GM18868 (cell line): ENCODE results near the gene TEX10.

ENCODE experiments used
- ATAC-seq: cut with Tn5 transposase; IDR thresholded peaks from one replicate; pipeline ENCODE4 v1.9.1; 2021; ENCODE audit warnings: mild to moderate bottlenecking, moderate library complexity; ENCODE audit not compliant: unreplicated experiment

The TEX10 gene

DNA sequence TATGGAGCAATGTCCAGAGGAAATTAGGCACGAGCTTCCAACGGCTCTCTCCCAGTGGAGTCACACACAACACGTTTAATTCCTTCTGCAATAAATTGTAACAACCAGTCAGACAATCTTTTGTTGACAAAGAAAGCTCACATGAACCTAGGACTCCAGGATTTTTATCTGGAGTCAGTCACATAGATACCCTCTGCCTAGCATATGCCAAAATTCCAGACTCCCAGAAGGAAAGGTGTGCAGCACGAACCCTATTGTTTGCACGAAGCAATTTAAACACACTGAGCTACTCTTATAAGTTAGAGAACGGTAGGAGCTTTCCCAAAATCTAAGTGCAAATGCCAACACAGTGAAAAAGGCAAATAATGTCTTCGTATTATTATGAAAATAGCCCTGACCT, 67.1 kb downstream of the TEX10 start:
- no peak for ATAC-seq

DNA sequence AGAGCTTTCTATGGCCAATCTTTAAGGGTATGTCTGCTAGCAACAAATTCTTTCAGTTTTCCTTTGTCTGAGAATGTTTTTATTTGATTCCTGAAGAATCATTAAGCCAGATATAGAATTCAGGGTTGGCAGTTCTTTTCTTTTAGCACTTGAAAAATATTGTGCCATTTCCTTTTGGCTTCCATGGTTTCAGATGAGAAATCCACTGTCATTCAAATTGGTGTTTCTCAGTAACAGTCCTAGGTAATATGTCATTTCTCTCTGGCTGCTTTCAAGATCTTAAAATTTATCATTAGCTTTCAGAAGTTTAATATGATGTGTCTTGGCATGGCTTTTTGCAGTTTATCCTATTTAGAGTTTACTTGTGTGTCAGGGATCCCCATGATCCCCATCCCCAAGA, 67.7 kb downstream of the TEX10 start:
- ATAC-seq, result no peak

DNA sequence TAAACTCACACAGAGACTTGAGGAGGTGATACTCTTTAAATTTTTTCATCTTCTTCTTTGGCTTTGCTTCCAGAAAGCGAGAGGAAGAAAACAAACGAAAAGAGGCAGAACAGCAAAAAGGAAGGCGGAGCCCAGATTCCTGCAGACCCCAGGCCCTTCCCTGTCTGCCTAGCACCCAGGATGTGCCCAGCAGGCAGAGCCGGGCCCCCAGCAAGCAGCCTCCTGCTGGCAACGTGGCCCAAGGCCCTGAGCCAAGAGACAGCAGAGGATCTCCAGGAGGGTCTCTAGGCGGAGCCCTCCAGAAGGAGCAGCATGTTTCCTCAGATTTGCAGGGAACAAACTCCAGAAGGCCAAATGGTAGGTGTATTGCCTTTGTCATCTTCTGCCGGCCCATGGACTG, 68.5 kb downstream of the TEX10 start:
- no peak for ATAC-seq

GRCh38 chr9:100282388-100282719, 70.4 kb downstream of the TEX10 start:
- ATAC-seq, result no peak

DNA sequence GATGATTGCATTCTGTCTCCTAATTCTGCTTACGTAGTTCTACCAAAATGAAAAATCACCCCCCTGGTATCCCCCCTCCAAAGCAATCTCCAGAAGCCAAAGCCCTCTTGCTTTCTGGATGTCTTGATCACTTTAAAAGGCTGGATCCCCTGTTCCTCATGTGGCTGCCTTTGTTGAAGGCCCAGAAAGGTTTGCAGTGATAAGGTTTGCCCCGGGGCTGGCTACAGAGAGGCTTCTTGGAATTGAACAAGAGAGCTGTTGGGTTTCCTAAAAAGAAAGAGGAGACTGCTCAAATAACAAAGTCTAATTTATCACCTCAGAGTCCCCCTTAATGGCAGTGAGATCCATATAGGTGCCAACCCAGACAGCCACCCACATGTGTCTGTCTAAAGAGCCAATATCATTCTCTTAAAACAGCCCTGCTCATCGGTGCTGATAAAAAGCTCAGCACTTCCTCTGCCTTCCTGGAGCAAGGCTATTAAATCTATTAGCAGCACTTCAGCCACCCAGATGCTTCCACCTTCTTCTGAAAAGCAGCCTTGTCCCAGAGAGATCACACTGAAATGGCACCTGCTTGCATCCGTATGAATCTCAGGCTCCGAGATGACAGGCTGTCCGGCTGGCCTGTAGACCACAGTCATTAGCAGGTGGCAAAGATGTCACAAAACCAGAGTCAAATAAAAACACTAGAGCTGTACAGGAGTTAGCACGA, 70.9 kb downstream of the TEX10 start:
- no peak for ATAC-seq

DNA sequence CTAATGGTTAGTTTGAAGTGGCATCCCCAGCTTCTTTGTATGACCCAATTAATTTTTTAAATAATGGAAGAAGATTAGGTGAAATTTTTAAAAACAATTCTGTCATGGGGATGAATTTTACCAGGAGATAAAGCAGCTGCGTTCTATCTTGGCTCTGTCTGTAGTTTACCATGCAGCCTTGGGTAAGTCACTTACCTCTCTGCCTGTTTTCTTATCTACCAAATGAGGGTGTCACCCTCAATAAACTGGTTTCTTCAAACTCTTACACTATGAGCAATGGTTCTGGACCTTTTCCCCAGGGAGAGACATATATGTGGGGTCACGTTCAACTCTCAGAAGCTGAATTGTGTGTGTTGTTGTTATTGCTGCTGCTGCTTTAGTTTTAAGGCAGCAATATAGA, 71.7 kb downstream of the TEX10 start:
- ATAC-seq, result no peak

DNA sequence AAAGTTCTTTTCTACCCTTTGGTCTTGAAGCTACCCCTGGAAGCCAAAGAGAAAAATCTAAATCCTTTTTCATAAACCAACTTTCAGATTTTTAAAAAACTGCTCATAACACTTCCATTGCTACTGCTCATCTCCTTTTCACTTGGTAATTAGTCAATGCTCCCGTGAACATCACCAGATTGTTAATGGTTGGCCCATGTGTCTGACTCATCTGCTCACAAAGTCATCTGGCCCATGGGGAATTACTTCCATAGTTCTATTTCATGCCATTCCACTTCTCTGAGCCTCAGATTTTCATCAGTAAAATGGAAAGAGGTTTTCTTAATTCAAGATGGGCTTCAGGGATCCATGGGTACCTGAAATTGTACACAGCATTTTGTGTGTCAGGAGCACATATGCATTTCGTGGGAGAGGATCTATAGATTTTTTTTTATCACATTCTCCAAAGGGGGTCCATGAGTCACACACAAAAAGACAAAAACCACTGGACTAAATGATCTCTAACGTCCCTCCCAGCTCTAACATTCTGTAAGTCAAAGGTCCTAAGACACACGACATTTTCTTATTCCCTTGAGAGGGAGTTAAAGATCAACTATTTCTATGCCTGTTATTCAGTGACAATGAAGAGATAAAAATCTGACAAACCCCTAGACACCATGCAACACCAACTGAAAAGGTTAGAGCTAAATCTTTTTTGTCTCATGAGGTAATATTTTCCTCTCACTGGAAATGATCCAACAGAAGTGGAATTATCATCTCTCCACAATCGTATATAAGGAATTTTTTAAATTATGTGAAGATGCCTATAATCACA, 75.4 kb downstream of the TEX10 start:
- no peak for ATAC-seq

GRCh38 chr9:100269656-100270055, 83.1 kb downstream of the TEX10 start:
- ATAC-seq, result no peak

DNA sequence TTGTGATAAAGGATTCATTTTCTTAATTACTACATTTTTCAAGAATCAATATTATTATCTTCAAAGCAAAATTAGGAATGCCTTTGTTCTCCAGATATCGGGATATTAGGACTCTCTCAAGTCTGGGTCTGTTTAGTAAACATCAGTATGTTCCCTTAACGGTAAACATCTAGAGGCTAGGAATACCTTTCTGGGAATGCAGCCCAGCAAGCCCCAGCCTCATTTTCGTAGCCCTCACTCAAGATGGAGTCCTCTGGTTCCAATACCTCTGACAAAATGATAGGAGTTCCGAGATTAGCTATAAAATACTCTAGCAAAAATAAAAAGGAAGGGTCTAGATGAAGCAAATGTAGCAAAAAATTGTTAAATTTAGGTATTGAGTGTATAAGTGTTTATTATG, 84.5 kb downstream of the TEX10 start:
- no peak for ATAC-seq

GRCh38 chr9:100267211-100267610, 85.5 kb downstream of the TEX10 start:
- ATAC-seq, result no peak
